Jurkat, Clone E6-1 (cell line): ENCODE results near the gene CDH4.

ENCODE experiments used
- DNase-seq: peaks from one replicate; pipeline ENCODE4 v3.0.0-alpha.2; 2011; ENCODE audit warnings: low read depth, low spot score
- H3K4me3 ChIP-seq: 2 replicates; pipeline ENCODE4 v1.5.1; 2011; ENCODE audit warnings: mild to moderate bottlenecking, low read length, control low read depth, moderate library complexity

Gene CDH4

DNA sequence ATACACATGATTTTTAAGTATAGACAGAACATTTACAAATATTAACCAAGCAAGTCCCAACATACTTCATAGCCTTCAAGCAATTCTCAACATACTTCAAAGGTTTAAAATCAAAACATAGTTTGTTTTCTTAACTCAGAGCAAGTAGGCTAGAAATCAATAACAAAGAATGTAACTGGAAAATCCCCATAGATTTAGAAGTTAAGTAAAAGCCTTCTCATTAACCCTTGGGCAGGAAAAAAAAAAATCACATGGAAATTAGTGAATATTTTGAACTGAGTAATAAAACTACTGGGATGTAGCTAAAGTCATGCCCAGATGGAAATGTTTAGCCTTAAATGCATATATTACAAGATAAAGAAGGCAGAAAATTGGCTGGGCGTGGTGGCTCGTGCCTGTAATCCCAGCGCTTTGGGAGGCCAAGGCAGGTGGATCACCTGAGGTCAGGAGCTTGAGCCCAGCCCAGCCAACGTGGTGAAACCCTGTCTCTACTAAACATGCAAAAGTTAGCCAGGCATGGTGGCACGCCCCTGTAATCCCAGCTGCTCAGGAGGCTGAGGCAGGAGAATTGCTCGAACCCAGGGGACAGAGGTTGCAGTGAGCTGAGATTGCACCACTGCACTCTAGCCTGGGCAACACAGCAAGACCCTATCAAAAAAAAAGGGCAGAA lies 497.5 kb downstream of the CDH4 start:
- H3K4me3 ChIP-seq, result no peak overlapping the region
- no peak for DNase-seq

DNA sequence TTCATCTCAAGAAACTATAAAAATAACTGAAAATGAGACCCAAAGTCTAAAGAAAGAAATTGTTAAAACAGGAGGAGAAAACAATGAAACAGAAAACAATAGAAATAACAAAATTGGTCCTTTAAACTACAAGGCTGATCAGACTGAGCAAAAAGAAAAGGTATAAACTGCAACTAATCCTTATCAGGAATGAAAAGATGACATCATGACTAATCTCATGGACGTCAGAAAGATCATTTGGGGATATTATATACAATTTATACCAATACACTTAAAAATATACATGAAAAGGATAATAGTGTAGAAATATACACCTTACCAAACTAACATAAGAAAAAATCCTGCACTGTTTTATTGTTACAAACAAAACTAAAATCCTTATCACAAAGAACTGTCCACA lies 498.0 kb downstream of the CDH4 start:
- DNase-seq, result no peak
- H3K4me3 ChIP-seq, result no peak overlapping the region

DNA sequence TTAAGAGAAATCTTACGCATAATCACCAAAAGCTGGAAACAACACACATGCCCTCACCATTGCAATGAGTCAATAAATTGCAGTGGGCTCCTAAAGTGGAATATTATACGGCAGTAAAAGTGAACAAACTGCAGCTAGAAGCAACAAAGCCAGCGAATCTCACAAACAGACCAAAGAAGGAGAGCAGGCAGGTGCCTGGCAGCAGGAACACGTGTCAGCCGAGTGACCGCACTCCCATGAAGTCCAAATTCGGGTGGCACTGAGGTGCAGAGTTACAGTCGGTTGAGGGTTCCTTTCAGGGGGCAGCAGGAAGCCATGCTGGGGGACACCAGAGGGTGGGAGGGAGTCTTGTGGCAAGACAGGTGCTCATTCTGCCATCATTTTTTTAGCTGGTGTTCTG lies 500.5 kb downstream of the CDH4 start:
- no peak overlapping the region for H3K4me3 ChIP-seq
- DNase-seq, result no peak

- DNase-seq, result no peak
- no peak overlapping the region for H3K4me3 ChIP-seq
Measured at GRCh38 chr20:61753316-61753942, 501.4 kb downstream of the CDH4 start.

DNA sequence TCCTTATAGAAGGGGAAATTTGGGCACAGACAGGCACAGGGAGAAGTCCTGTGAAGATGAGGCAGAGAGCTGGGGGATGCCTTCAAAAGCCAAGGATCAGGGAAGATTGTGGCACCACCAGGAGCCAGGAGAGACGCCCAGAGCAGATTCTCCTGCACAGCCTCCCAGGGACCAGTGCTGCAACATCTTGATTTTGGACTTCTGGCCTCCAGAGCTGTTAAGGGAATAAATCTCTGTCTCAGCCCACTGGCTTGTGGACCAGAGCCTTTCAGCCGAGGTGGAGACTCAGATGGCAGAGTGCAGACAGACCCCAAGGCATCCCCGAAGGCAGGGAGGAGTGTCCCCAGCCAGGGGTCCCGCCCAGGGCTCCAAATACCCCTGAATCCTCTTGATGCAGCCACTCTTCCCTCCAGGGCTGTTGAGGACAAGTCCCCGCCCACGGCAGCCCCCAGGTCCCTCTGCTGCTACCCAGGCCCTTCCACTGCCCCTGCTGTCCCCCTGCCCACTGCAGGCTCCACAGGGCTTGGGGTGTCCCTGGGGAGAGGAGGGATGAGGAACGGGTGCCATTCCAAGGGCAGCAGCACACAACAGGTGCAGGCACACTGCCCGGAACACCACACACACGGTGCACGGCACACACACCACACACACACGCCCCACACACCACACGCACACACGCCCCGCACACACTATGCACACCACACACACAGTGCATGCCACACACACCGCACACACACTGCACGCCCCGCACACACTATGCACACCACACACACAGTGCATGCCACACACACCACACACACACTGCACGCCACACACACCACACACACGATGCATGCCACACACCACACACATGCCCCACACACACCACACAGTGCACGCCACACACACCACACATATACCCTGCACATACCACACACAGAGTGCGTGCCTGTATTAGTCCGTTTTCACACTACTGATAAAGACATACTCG lies 502.2 kb downstream of the CDH4 start:
- DNase-seq, result no peak
- H3K4me3 ChIP-seq, result no peak overlapping the region

GRCh38 chr20:61754976-61755778 lies 503.1 kb downstream of the CDH4 start:
- H3K4me3 ChIP-seq, result no peak overlapping the region
- DNase-seq, result no peak

DNA sequence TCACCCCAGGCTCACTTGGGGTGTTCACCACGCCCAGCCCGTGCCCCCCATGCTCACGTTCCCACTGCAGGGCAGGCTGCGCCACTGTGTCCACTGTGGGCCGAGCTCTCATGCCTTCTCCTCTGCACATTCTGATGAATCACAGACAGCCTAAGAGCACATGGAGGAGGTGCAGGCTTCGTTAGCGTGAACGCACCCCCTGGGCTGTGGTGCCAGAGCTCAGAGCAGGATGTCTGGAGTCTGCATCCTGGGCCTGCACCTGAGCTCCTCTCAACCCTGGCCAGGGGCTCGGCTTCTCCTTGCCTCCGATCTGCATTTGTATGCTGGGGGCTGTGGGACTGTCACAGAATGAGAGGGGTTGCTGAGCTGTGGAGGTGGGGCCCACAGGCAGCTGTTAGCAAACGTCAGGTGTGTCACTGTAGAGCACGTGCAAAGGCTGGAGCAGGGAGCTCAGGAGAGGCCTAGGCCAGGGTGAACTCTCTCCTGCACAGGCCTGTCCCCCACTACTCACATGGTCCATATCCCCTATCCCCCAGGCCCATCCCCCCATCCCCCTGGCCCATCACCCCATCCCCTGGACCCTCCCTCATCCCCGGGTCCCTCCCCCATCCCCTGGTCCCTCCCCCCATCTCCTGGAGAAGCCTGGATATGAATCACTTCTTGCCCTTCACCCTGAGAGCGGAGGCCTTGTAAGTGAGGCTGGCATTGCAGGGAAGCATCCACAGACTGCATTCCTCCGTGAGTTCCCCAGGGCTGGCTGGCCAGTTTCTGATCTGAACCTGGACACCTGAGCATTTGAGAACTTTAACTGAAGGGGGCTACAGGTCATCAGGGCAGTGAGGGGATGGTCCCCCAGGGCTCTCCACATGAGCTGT lies 504.1 kb downstream of the CDH4 start:
- no peak overlapping the region for H3K4me3 ChIP-seq
- no peak for DNase-seq

DNA sequence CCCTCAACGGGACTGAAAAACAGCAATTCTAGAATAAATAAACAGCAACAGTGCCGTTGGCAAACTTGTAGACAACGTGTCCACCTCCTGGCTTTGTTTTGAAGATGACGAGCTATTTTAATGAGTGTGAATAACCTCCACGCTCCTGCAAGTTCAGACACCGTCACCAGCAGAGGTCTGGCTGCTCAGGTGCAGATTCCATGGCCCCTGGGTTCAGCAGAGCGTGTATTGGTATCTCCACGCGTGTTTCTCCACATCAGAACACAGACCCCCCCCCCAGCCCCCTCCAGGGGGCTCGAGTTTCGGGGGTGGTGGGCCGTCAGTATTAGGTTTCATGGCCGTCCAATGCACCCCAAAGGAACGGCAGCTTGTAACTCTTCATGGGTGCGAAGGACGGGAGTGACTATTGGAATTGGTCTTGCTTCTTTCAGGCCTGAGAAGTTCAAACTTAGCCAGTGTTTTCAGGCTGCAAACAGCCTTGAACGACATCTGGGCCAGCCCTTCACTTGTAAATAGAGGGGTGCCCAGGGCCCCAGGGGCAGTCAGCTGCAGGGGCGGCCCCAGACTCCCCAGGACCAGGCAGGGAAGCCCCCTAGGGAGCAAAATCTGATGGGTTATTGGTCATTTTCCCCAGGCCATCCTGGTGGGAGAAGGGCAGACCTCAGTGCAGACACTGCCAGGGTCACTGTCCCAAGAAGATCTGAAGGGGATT lies 505.1 kb downstream of the CDH4 start:
- H3K4me3 ChIP-seq, result no peak overlapping the region
- DNase-seq, result no peak

GRCh38 chr20:61757678-61758563 lies 505.9 kb downstream of the CDH4 start:
- no peak overlapping the region for H3K4me3 ChIP-seq
- DNase-seq, result no peak

DNA sequence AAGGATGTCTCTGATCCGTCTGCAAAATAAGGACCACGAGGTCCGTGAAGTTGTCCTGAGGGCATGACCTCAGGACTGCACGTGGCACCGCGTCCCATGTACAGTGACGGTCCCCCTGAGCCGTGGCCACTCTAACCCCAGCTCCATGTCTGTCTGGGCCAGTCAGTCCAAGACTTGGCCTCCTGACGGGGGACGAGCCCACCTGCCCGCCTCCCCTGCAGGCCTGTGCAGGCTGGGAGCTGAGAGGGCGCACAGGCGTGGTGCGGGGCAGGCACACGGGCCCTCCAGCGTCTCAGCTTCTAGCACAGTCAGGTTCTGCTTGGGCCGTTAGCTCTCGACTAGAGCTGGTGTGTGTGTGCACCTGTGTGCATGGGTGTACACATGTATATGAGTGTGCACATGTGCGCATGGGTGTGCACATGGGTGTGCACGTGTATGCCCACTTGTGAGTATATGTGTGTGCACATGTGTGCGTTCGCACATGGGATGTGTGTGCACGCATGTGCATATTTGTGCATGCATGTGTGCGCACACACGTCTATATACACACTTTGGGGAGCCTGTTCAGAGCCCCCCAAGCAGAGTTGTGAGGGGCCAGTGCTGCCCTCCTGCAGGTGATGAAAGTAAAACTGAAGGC lies 506.6 kb downstream of the CDH4 start:
- no peak overlapping the region for H3K4me3 ChIP-seq
- no peak for DNase-seq

- no peak overlapping the region for H3K4me3 ChIP-seq
- no peak for DNase-seq
Measured at GRCh38 chr20:61759286-61760065, 507.4 kb downstream of the CDH4 start.

- no peak overlapping the region for H3K4me3 ChIP-seq
- no peak for DNase-seq
Measured at GRCh38 chr20:61760321-61760720, 508.3 kb downstream of the CDH4 start.

- no peak for DNase-seq
Measured at GRCh38 chr20:61760731-61761130, 508.7 kb downstream of the CDH4 start.

DNA sequence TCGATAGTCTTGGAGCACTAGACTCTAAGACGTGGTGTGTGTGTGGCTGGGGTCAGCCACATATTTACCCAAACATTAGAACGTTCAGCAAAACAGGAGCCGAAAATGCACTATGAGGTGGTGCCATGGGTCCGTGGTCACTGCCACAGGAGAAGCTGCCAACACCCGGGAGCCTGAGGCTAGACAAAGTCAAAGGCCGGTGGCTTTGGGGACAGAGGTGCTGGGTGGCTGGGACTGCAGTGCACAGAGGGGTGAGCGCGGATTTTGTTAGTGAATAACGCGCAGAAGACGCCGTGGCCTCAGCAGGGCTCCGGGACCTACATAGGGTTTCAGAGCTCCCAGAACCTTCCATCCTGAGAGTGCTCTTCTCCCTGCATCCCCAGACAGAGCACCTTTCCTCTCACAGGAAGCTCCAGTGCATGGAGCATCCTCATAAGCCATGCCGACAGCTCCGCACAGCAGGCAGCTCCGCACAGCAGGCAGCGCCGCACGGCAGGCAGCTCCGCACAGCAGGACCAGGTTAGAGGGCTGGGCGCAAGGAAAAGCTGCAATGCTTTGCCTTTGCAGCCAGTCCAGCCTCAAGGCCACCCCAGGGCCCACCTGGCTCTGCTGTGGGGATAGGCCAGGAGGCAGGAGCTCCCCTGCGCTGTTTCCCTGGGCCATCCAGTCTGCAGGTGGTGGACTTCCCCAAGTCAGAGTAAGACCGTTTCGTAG lies 509.5 kb downstream of the CDH4 start:
- DNase-seq, result no peak
- H3K4me3 ChIP-seq, result no peak overlapping the region

More at GRCh38 chr20:61760731-61761130, 508.7 kb downstream of the CDH4 start:
- no peak overlapping the region for H3K4me3 ChIP-seq

- no peak for DNase-seq
- H3K4me3 ChIP-seq, result no peak overlapping the region
Measured at GRCh38 chr20:61762167-61762710, 510.2 kb downstream of the CDH4 start.
